Hepatocyte (in vitro differentiated cells): ENCODE data around the gene TTPAL. TPM values are rescaled to one million over a fixed set of nuclear protein-coding genes. Genes with fewer than 3 reads are reported as not detected.

Source experiments
- DNase-seq: peaks from one replicate; pipeline ENCODE4 v3.0.0-alpha.2; 2016; ENCODE audit warnings: low spot score
- H2AFZ ChIP-seq: fragments of 200-600 bp; sonication (generic); 2 replicates; pipeline ENCODE4 v1.6.0; 2016; ENCODE audit warnings: antibody characterized with exemption, mild to moderate bottlenecking
- H3K27ac ChIP-seq: fragments of 200-600 bp; sonication (generic); 2 replicates; pipeline ENCODE4 v1.5.1; 2016; ENCODE audit warnings: mild to moderate bottlenecking
- H3K27me3 ChIP-seq: fragments of 200-600 bp; sonication (generic); 2 replicates; pipeline ENCODE4 v1.6.1; 2016
- H3K36me3 ChIP-seq: fragments of 200-600 bp; sonication (generic); replicated peaks from 2 replicates; pipeline ENCODE4 v1.5.1; 2016; ENCODE audit warnings: low read depth; ENCODE audit not compliant: insufficient read depth
- H3K4me1 ChIP-seq: fragments of 200-600 bp; sonication (generic); 2 replicates; pipeline ENCODE4 v1.5.1; 2016; ENCODE audit warnings: mild to moderate bottlenecking, moderate library complexity; ENCODE audit not compliant: insufficient read depth
- H3K4me2 ChIP-seq: fragments of 200-600 bp; sonication (generic); 2 replicates; pipeline ENCODE4 v1.6.0; 2016
- H3K4me3 ChIP-seq: fragments of 200-600 bp; sonication (generic); 2 replicates; pipeline ENCODE4 v1.5.1; 2016; ENCODE audit warnings: mild to moderate bottlenecking
- H3K79me2 ChIP-seq: fragments of 200-600 bp; sonication (generic); 2 replicates; pipeline ENCODE4 v1.6.0; 2017; ENCODE audit warnings: mild to moderate bottlenecking
- H3K9me2 ChIP-seq: fragments of 200-600 bp; sonication (generic); replicated peaks from 2 replicates; pipeline ENCODE4 v1.6.0; 2017; ENCODE audit warnings: mild to moderate bottlenecking; ENCODE audit not compliant: insufficient read depth
- H3K9me3 ChIP-seq: fragments of 200-600 bp; sonication (generic); 2 replicates; pipeline ENCODE4 v1.5.1; 2016; ENCODE audit warnings: low read depth, mild to moderate bottlenecking
- H4K20me1 ChIP-seq: fragments of 200-600 bp; sonication (generic); 2 replicates; pipeline ENCODE4 v1.6.0; 2016; ENCODE audit warnings: mild to moderate bottlenecking; ENCODE audit not compliant: insufficient read depth, poor library complexity, severe bottlenecking
- EZH2 ChIP-seq: fragments of 200-600 bp; sonication (generic); IDR thresholded peaks from 2 replicates; pipeline ENCODE4 v1.6.1; 2016; ENCODE audit warnings: antibody characterized with exemption, mild to moderate bottlenecking, borderline replicate concordance
- EZH2phosphoT487 ChIP-seq: fragments of 200-600 bp; sonication (generic); IDR thresholded peaks from one replicate; pipeline ENCODE4 v1.6.1; 2018; ENCODE audit warnings: antibody characterized with exemption, mild to moderate bottlenecking, low read depth, moderate library complexity; ENCODE audit not compliant: unreplicated experiment, severe bottlenecking
- WGBS: methylation state at CpG from one replicate; pipeline ENCODE4 v1.1.6; 2016; ENCODE audit warnings: low lambda C conversion rate; ENCODE audit errors: missing lambda C conversion rate; 5-methylcytosine and 5-hydroxymethylcytosine counted together
- polyA plus RNA-seq: library from polyadenylated mRNA; unstranded; fragments of >200 nt; fragmentation: Nextera tagmentation; extraction: Ambion mirVana; gene quantifications from 2 replicates; pipeline ENCODE4 v1.2.1, GENCODE V29; 2016
- total RNA-seq: library from RNA; depleted of rRNA; stranded (reverse); fragments of >200 nt; gene quantifications from 2 replicates; pipeline ENCODE4 v1.2.3, GENCODE V29; 2014
- TF ChIP-seq, protein P1 (sequence below): fragments of 200-600 bp; sonication (generic); IDR thresholded peaks from 2 replicates; pipeline ENCODE4 v1.5.1; 2016; ENCODE audit warnings: antibody characterized with exemption, mild to moderate bottlenecking; ENCODE audit not compliant: poor library complexity

Gene TTPAL
- total and polyA plus RNA-seq, 2 experiments from 2014 or later, result 10.3 to 12.9 TPM

DNA sequence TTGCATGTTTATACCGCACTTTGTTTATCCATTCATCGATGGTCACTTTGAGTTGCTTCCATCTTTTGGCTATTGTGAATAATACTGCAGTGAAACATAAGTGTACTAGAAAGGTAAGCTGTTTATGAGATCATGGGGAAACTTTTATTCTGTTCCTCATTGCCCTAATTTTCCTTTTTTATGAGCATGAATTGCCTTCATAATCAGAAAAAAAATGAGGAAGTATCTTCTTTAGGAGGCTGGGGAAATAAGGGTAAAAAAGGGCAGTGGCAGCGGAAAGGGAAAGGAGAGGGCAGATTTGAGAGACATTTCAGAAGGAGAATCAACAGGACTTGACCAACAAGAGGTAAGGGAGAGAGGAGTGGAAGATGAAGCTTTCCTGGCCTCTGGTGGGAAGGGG is 60.5 kb downstream of the TTPAL start:
- no peak for TF ChIP-seq EZH2phosphoT487
- TF ChIP-seq EZH2, result no peak
- TF ChIP-seq, protein P1, sequence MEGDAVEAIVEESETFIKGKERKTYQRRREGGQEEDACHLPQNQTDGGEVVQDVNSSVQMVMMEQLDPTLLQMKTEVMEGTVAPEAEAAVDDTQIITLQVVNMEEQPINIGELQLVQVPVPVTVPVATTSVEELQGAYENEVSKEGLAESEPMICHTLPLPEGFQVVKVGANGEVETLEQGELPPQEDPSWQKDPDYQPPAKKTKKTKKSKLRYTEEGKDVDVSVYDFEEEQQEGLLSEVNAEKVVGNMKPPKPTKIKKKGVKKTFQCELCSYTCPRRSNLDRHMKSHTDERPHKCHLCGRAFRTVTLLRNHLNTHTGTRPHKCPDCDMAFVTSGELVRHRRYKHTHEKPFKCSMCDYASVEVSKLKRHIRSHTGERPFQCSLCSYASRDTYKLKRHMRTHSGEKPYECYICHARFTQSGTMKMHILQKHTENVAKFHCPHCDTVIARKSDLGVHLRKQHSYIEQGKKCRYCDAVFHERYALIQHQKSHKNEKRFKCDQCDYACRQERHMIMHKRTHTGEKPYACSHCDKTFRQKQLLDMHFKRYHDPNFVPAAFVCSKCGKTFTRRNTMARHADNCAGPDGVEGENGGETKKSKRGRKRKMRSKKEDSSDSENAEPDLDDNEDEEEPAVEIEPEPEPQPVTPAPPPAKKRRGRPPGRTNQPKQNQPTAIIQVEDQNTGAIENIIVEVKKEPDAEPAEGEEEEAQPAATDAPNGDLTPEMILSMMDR, result no peak
- H4K20me1 ChIP-seq, result no peaks in the 10 kb centered on the region
- no peak for DNase-seq
- no peak overlapping the region for H2AFZ ChIP-seq
- no peak overlapping the region for H3K27ac ChIP-seq
- H3K9me3 ChIP-seq, result no peaks in the 10 kb centered on the region
- H3K79me2 ChIP-seq, result peaks cover 49% of the 10 kb centered on the region
- WGBS, result 95% methylated on average over 3 of the region's 3 CpGs
- H3K4me1 ChIP-seq, result no peaks in the 10 kb centered on the region
- H3K4me2 ChIP-seq, result no peak overlapping the region
- H3K27me3 ChIP-seq, result no peaks in the 10 kb centered on the region
- H3K36me3 ChIP-seq, result no peaks in the 10 kb centered on the region
- H3K9me2 ChIP-seq, result no peaks in the 10 kb centered on the region
- no peak overlapping the region for H3K4me3 ChIP-seq

DNA sequence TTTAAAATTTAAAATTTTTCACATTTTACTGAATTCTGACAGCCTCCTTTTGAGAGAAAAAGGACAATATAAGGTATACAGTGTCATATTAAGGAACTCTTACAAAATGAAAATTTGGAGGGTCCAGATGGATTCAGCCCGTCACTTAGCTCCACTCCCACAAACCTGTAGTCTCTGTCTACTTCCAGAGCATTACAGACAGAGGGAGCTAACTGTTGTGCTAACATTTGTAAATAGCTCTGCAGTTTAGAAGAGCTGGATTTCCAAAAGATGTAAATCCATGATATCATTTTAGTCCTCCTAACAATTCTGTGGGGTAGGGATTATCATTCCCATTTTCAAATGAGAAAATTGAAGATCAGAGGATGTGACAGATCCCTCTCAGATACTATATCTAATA is 62.3 kb downstream of the TTPAL start:
- Histone ChIP-seq H3K4me1 (no peaks in the 10 kb centered on the region), H3K27me3 (no peaks in the 10 kb centered on the region), H2AFZ (no peak overlapping the region), H3K79me2 (peaks cover 44% of the 10 kb centered on the region), H3K4me3 (no peak overlapping the region), H4K20me1 (no peaks in the 10 kb centered on the region), H3K27ac (no peak overlapping the region), H3K4me2 (no peak overlapping the region), H3K9me3 (no peaks in the 10 kb centered on the region), H3K36me3 (no peaks in the 10 kb centered on the region), H3K9me2 (no peaks in the 10 kb centered on the region)
- no peak for DNase-seq
- TF ChIP-seq, protein P1, result peak; percentile 37
- TF ChIP-seq EZH2phosphoT487, result no peak
- 76% methylated on average over 1 of the region's 1 CpG for WGBS

DNA sequence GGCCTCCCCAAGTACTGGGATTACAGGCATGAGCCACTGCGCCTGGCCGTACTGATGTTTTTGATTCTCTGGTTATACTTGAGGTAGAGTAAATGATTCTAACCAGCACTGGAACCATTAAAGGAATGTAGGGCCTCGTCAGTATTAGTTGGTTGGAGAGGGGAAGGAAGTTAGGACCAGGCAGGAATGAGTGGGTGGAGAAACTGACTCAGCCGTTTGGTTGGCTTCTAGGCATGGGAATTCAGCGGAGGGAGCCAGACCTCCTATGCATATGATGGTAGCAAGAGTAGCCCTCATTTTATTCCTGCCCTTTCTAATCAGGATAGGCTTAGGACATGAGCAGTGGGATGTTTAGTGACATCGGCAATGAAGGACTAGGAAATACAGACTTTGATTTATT is 65.2 kb downstream of the TTPAL start:
- H3K4me1 ChIP-seq, result peaks cover 4% of the 10 kb centered on the region
- H3K4me2 ChIP-seq, result no peak overlapping the region
- no peaks in the 10 kb centered on the region for H3K9me2 ChIP-seq
- no peak for DNase-seq
- H3K27me3 ChIP-seq, result no peaks in the 10 kb centered on the region
- TF ChIP-seq, protein P1, result no peak
- TF ChIP-seq EZH2, result no peak
- no peak for TF ChIP-seq EZH2phosphoT487
- no peak overlapping the region for H3K27ac ChIP-seq
- H3K79me2 ChIP-seq, result peaks cover 38% of the 10 kb centered on the region
- no peaks in the 10 kb centered on the region for H4K20me1 ChIP-seq
- H3K4me3 ChIP-seq, result no peak overlapping the region
- no peak overlapping the region for H2AFZ ChIP-seq
- H3K36me3 ChIP-seq, result no peaks in the 10 kb centered on the region
- WGBS, result 82% methylated on average over 6 of the region's 6 CpGs
- H3K9me3 ChIP-seq, result no peaks in the 10 kb centered on the region

DNA sequence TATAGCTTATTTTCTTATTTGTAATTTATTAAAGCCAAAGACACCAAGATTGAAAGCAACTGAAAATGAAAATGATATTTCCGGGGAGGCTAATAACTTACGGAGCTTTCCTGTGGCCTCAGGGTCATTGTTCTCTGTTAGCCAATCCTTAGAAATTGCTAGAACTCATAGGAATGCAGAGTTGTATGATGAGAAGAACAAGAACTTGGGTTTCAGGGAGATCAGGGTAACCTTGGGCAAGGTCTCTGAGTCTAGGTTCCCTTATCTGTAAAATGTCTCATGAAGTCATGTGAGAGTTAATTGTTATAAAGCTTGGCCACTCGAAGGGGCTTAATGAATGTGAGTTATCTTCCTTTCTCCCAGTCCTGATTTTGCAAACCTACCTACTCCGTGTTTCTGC is 66.3 kb downstream of the TTPAL start:
- TF ChIP-seq, protein P1, result no peak
- TF ChIP-seq EZH2phosphoT487 (no peak), EZH2 (no peak)

More for the DNA sequence above, 66.3 kb downstream of the TTPAL start:
- Histone ChIP-seq H2AFZ (no peak overlapping the region), H3K4me3 (no peak overlapping the region), H3K9me3 (no peaks in the 10 kb centered on the region), H3K79me2 (peaks cover 41% of the 10 kb centered on the region), H3K36me3 (no peaks in the 10 kb centered on the region), H3K27ac (no peak overlapping the region), H3K9me2 (no peaks in the 10 kb centered on the region), H3K27me3 (no peaks in the 10 kb centered on the region), H3K4me1 (peaks cover 4% of the 10 kb centered on the region), H4K20me1 (no peaks in the 10 kb centered on the region), H3K4me2 (peak overlapping the region; percentile 1)
- DNase-seq, result no peak
- WGBS, result 59% methylated on average over 4 of the region's 4 CpGs
